SK-N-SH treated with all-trans-retinoic acid at 6 μM for 48 hours (cell line): ENCODE measurements around the gene FBXO27.

Source experiments
- CSRNP3 ChIP-seq: fragments of 250-450 bp; sonication (Bioruptor Pico); IDR thresholded peaks from 2 replicates; pipeline ENCODE4 v1.5.1; 2021; ENCODE audit warnings: mild to moderate bottlenecking, moderate library complexity
- OSR1 ChIP-seq: fragments of 250-450 bp; sonication (Bioruptor Pico); IDR thresholded peaks from 2 replicates; pipeline ENCODE4 v1.8.0; 2022; ENCODE audit warnings: moderate library complexity, mild to moderate bottlenecking, inconsistent platforms
- PATZ1 ChIP-seq: fragments of 250-450 bp; sonication (Bioruptor Pico); IDR thresholded peaks from 2 replicates; pipeline ENCODE4 v1.8.0; 2020; ENCODE audit warnings: mild to moderate bottlenecking, moderate library complexity, borderline replicate concordance
- PPARA ChIP-seq: fragments of 250-450 bp; sonication (Bioruptor Pico); IDR thresholded peaks from 2 replicates; pipeline ENCODE4 v1.5.0; 2020; ENCODE audit warnings: mild to moderate bottlenecking, borderline replicate concordance
- RARB ChIP-seq: fragments of 250-450 bp; sonication (Bioruptor Pico); IDR thresholded peaks from 2 replicates; pipeline ENCODE4 v1.8.0; 2021; ENCODE audit warnings: mild to moderate bottlenecking, moderate library complexity
- TSHZ2 ChIP-seq: fragments of 250-450 bp; sonication (Bioruptor Pico); IDR thresholded peaks from 2 replicates; pipeline ENCODE4 v1.5.0; 2020; ENCODE audit warnings: mild to moderate bottlenecking, moderate library complexity

- TF ChIP-seq PATZ1 (CRISPR knock-in tag) (no peak), RARB (CRISPR knock-in tag) (no peak), TSHZ2 (CRISPR knock-in tag) (no peak), PPARA (CRISPR knock-in tag) (no peak), OSR1 (CRISPR knock-in tag) (no peak), CSRNP3 (no peak)
Observed at GRCh38 chr19:38977445-38978325, 54.7 kb downstream of the FBXO27 start.
